ENCODE measurements around the gene ATRIP. TPM values are rescaled to one million over a fixed set of nuclear protein-coding genes. Genes with fewer than 3 reads are reported as not detected.

Gene ATRIP
- total and polyA plus RNA-seq, 4 donors = 1.7 to 4.6 (median 2.9) TPM

Other genes starting within 250 kb of the ATRIP start
- 1 to 10 TPM in 1 of 2 donors, under 1 TPM in 1; 0.25 to 3.2 TPM for gene CAMP, start 223.2 kb upstream of the ATRIP start, total RNA-seq
- under 1 TPM in 1 of 2 donors, not detected in 1; 0.62 TPM for gene CAMP, start 223.2 kb upstream of the ATRIP start, polyA plus RNA-seq
- gene ZNF589, start 205.6 kb upstream of the ATRIP start, total RNA-seq = 1 to 10 TPM; 2.1 to 3.3 TPM
- gene ZNF589, start 205.6 kb upstream of the ATRIP start, polyA plus RNA-seq = 1 to 10 TPM in 1 of 2 donors, under 1 TPM in 1; 0.49 to 1.0 TPM
- gene NME6, start 145.4 kb upstream of the ATRIP start, total RNA-seq = 10 to 100 TPM in 1 of 2 donors, 1 to 10 TPM in 1; 8.8 to 11.7 TPM
- gene NME6, start 145.4 kb upstream of the ATRIP start, polyA plus RNA-seq = 10 to 100 TPM; 10.6 to 13.4 TPM
- not detected for gene SPINK8, start 113.1 kb upstream of the ATRIP start, total RNA-seq
- not detected for gene SPINK8, start 113.1 kb upstream of the ATRIP start, polyA plus RNA-seq
- gene FBXW12, start 74.5 kb upstream of the ATRIP start, total RNA-seq = not detected
- not detected for gene FBXW12, start 74.5 kb upstream of the ATRIP start, polyA plus RNA-seq
- 100 to 1,000 TPM in 1 of 2 donors, 10 to 100 TPM in 1; 90.0 to 204 TPM for gene PLXNB1, start 16.7 kb upstream of the ATRIP start, total RNA-seq
- gene PLXNB1, start 16.7 kb upstream of the ATRIP start, polyA plus RNA-seq = 10 to 100 TPM; 38.1 to 55.7 TPM
- 10 to 100 TPM in 1 of 2 donors, 1 to 10 TPM in 1; 7.9 to 12.7 TPM for gene CCDC51, start 6.6 kb upstream of the ATRIP start, total RNA-seq
- gene CCDC51, start 6.6 kb upstream of the ATRIP start, polyA plus RNA-seq = 10 to 100 TPM in 1 of 2 donors, 1 to 10 TPM in 1; 9.2 to 13.7 TPM
- gene TMA7, start 6.5 kb upstream of the ATRIP start, total RNA-seq = 10 to 100 TPM; 75.2 to 92.0 TPM
- gene TMA7, start 6.5 kb upstream of the ATRIP start, polyA plus RNA-seq = 100 to 1,000 TPM; 134 to 241 TPM
- gene SHISA5, start 57.4 kb downstream of the ATRIP start, total RNA-seq = 10 to 100 TPM; 40.7 to 50.3 TPM
- 100 to 1,000 TPM; 101 to 104 TPM for gene SHISA5, start 57.4 kb downstream of the ATRIP start, polyA plus RNA-seq
- gene PFKFB4, start 110.1 kb downstream of the ATRIP start, total RNA-seq = 1 to 10 TPM; 2.7 to 5.3 TPM
- under 1 TPM; 0.46 to 0.78 TPM for gene PFKFB4, start 110.1 kb downstream of the ATRIP start, polyA plus RNA-seq
- gene UCN2, start 117.0 kb downstream of the ATRIP start, total RNA-seq = under 1 TPM in 1 of 2 donors, not detected in 1; 0.08 TPM
- gene UCN2, start 117.0 kb downstream of the ATRIP start, polyA plus RNA-seq = not detected
- gene COL7A1, start 148.6 kb downstream of the ATRIP start, total RNA-seq = under 1 TPM; 0.37 to 0.84 TPM
- gene COL7A1, start 148.6 kb downstream of the ATRIP start, polyA plus RNA-seq = under 1 TPM; 0.24 to 0.43 TPM
- gene UQCRC1, start 162.9 kb downstream of the ATRIP start, total RNA-seq = 100 to 1,000 TPM; 153 to 373 TPM
- 100 to 1,000 TPM; 275 to 304 TPM for gene UQCRC1, start 162.9 kb downstream of the ATRIP start, polyA plus RNA-seq
- gene TMEM89, start 175.0 kb downstream of the ATRIP start, total RNA-seq = not detected
- not detected for gene TMEM89, start 175.0 kb downstream of the ATRIP start, polyA plus RNA-seq
- 10 to 100 TPM in 1 of 2 donors, 1 to 10 TPM in 1; 7.5 to 13.1 TPM for gene SLC26A6, start 188.7 kb downstream of the ATRIP start, total RNA-seq
- gene SLC26A6, start 188.7 kb downstream of the ATRIP start, polyA plus RNA-seq = 1 to 10 TPM; 4.4 to 5.1 TPM
- gene CELSR3, start 216.1 kb downstream of the ATRIP start, total RNA-seq = under 1 TPM; 0.33 to 0.37 TPM
- gene CELSR3, start 216.1 kb downstream of the ATRIP start, polyA plus RNA-seq = under 1 TPM; 0.16 to 0.18 TPM
- 10 to 100 TPM in 1 of 2 donors, 1 to 10 TPM in 1; 5.9 to 12.9 TPM for gene NCKIPSD, start 239.2 kb downstream of the ATRIP start, total RNA-seq
- 10 to 100 TPM in 1 of 2 donors, 1 to 10 TPM in 1; 7.4 to 10.0 TPM for gene NCKIPSD, start 239.2 kb downstream of the ATRIP start, polyA plus RNA-seq

All from liver (tissue), 4 donors.